Sigmoid colon (tissue), 7 donors: Measurements from ENCODE around the gene MYO9A. TPM values are rescaled to one million over a fixed set of nuclear protein-coding genes. Genes with fewer than 3 reads are reported as not detected.
"Not testable (repeated sequence)": the region's sequence is repeated elsewhere in the genome, so short reads cannot be mapped to it uniquely, and the experiment has no call there.

Experiments
- DNase-seq: peaks from one replicate; pipeline ENCODE4 v3.0.0-alpha.2; 2019
- H3K27ac ChIP-seq, 4 donors: fragments of 200-600 bp; sonication (generic); one replicate each; pipeline ENCODE4 v1.5.1; 2016 to 2019; ENCODE audit warnings: mild to moderate bottlenecking in 1 of 4
- H3K27me3 ChIP-seq, 3 donors: fragments of 200-600 bp; sonication (generic); one replicate each; pipeline ENCODE4 v1.5.1; 2019; ENCODE audit warnings: mild to moderate bottlenecking in 1 of 3
- H3K36me3 ChIP-seq, 4 donors: fragments of 200-600 bp; sonication (generic); one replicate each; pipeline ENCODE4 v1.5.1; 2016 to 2019
- H3K4me1 ChIP-seq, 4 donors: fragments of 200-600 bp; sonication (generic); one replicate each; pipeline ENCODE4 v1.5.1; 2017 to 2019
- H3K4me3 ChIP-seq, 4 donors: fragments of 200-600 bp; sonication (generic); one replicate each; pipeline ENCODE4 v1.5.1; 2017 to 2019; ENCODE audit warnings: mild to moderate bottlenecking in 2 of 4, moderate library complexity in 1 of 4
- H3K9me3 ChIP-seq, 4 donors: fragments of 200-600 bp in 3 of 4; sonication (generic) in 3 of 4; one replicate each; pipeline versions ENCODE4 v1.5.1 to v1.6.1; 2013 to 2019
- CTCF ChIP-seq, 4 experiments: fragments of 450-650 bp in 3 of 4; fragments of 200-600 bp in 1 of 4; IDR thresholded peaks; one replicate each; pipeline ENCODE4 v1.5.1; 2016 to 2019; ENCODE audit warnings: antibody characterized with exemption in 4 of 4, mild to moderate bottlenecking in 3 of 4, moderate library complexity in 2 of 4
- EP300 ChIP-seq, 4 donors: sonication (generic); formaldehyde crosslinking; IDR thresholded peaks; one replicate each; pipeline ENCODE4 v1.6.1; 2017; ENCODE audit warnings: antibody characterized with exemption in 4 of 4
- POLR2A ChIP-seq, 2 donors: fragments of 450-650 bp; IDR thresholded peaks; one replicate each; pipeline ENCODE4 v1.6.1; 2016; ENCODE audit warnings: antibody characterized with exemption in 2 of 2, mild to moderate bottlenecking in 2 of 2, moderate library complexity in 2 of 2
- POLR2AphosphoS5 ChIP-seq, 4 donors: sonication (generic); formaldehyde crosslinking; IDR thresholded peaks; one replicate each; pipeline ENCODE4 v1.6.1; 2017; ENCODE audit warnings: antibody characterized with exemption in 4 of 4
- WGBS, 2 donors: extraction: QIAGEN DNeasy Blood & Tissue Kit; methylation state at CpG; one replicate each; pipeline ENCODE4 v1.1.7; 2013; 5-methylcytosine and 5-hydroxymethylcytosine counted together
- intact Hi-C: fragments of 100-400 bp; cut with DNase I; formaldehyde crosslinking; loops from one replicate; pipeline ENCODE4 v1.15.1; 2023
- polyA plus RNA-seq, 3 donors: library from polyadenylated mRNA; stranded (reverse); fragments of 200-250 nt; gene quantifications; one replicate each; pipeline ENCODE4 v1.2.3, GENCODE V29; 2013
- total RNA-seq, 4 donors: library from RNA; depleted of rRNA; stranded (reverse); fragments of >200 nt; gene quantifications; one replicate each; pipeline ENCODE4 v1.1.0, GENCODE V29; 2016
- donor health status: healthy with polysubstance abuse.
- donor health status: Bipolar disorder and iron deficiency.
- donor health status: healthy.

MYO9A gene
- total and polyA plus RNA-seq, 7 donors: 3.0 to 80.0 (median 55.8) TPM

GRCh38 chr15:71874245-71874644 lies 243.7 kb downstream of the MYO9A start:
- DNase-seq: no peak
- Histone ChIP-seq H3K27me3 (no peaks in the 10 kb centered on the region), H3K27ac (no peak overlapping the region), H3K36me3 (peaks cover 0 to 48% (median 3%) of the 10 kb centered on the region in 4 donors), H3K4me1 (no peaks in the 10 kb centered on the region), H3K4me3 (no peak overlapping the region), H3K9me3 (no peaks in the 10 kb centered on the region)
- no peak for TF ChIP-seq CTCF (IDR thresholded peaks at IDR 0.05)
- TF ChIP-seq POLR2A (IDR thresholded peaks at IDR 0.05): no peak
- no peak for TF ChIP-seq EP300 (IDR thresholded peaks at IDR 0.05)
- no peak for TF ChIP-seq POLR2AphosphoS5 (IDR thresholded peaks at IDR 0.05)
- intact Hi-C loops: no loop called here
- 91% methylated on average over 3 of the region's 3 CpGs for WGBS, 2 donors

- H3K27me3 ChIP-seq, H3K4me3 ChIP-seq, H3K4me1 ChIP-seq, DNase-seq, H3K27ac ChIP-seq, intact Hi-C loops, H3K9me3 ChIP-seq: not testable (repeated sequence)
- peaks cover 0 to 68% (median 9%) of the 10 kb centered on the region in 4 donors for H3K36me3 ChIP-seq
- WGBS, 2 donors: 94% methylated on average over 4 of the region's 4 CpGs
These were observed 259.7 kb downstream of the MYO9A start for GRCh38 chr15:71858232-71858631.

- H3K27me3 ChIP-seq: no peaks in the 10 kb centered on the region
- H3K4me1 ChIP-seq: no peaks in the 10 kb centered on the region
- 93 to 95% methylated on average over 1 of the region's 1 CpG for WGBS, 2 donors
- H3K27ac ChIP-seq: no peak overlapping the region
- H3K4me3 ChIP-seq: no peak overlapping the region
- DNase-seq: no peak
- no peak for TF ChIP-seq POLR2A (IDR thresholded peaks at IDR 0.05)
- TF ChIP-seq EP300 (IDR thresholded peaks at IDR 0.05): no peak
- no peak for TF ChIP-seq CTCF (IDR thresholded peaks at IDR 0.05)
- no peak for TF ChIP-seq POLR2AphosphoS5 (IDR thresholded peaks at IDR 0.05)
- peaks cover 4 to 80% (median 22%) of the 10 kb centered on the region in 4 donors for H3K36me3 ChIP-seq
- intact Hi-C loops: no loop called here
- H3K9me3 ChIP-seq: no peaks in the 10 kb centered on the region
These were observed 264.4 kb downstream of the MYO9A start for GRCh38 chr15:71853543-71853942.

- TF ChIP-seq EP300 (IDR thresholded peaks at IDR 0.05) (no peak), POLR2AphosphoS5 (IDR thresholded peaks at IDR 0.05) (no peak)
- intact Hi-C loops: no loop called here
- H3K4me1 ChIP-seq: no peaks in the 10 kb centered on the region
- no peak for DNase-seq
- H3K4me3 ChIP-seq: no peak overlapping the region
- peaks cover 9 to 96% (median 22%) of the 10 kb centered on the region in 4 donors for H3K36me3 ChIP-seq
- no peak overlapping the region for H3K27ac ChIP-seq
- H3K27me3 ChIP-seq: no peaks in the 10 kb centered on the region
- WGBS, 2 donors: 94 to 96% methylated on average over 2 of the region's 2 CpGs
- H3K9me3 ChIP-seq: no peaks in the 10 kb centered on the region
These were observed 273.0 kb downstream of the MYO9A start for GRCh38 chr15:71844916-71845315.

- 93 to 98% methylated on average over 3 of the region's 3 CpGs for WGBS, 2 donors
- Histone ChIP-seq H3K27me3 (no peaks in the 10 kb centered on the region), H3K4me3 (no peak overlapping the region), H3K4me1 (no peaks in the 10 kb centered on the region), H3K36me3 (peaks cover 5 to 70% (median 6%) of the 10 kb centered on the region in 4 donors), H3K27ac (no peak overlapping the region), H3K9me3 (no peaks in the 10 kb centered on the region)
- TF ChIP-seq CTCF (IDR thresholded peaks at IDR 0.05): no peak
- TF ChIP-seq POLR2AphosphoS5 (IDR thresholded peaks at IDR 0.05): no peak
- TF ChIP-seq EP300 (IDR thresholded peaks at IDR 0.05): no peak
- no peak for TF ChIP-seq POLR2A (IDR thresholded peaks at IDR 0.05)
- no peak for DNase-seq
- intact Hi-C loops: no loop called here
These were observed 276.4 kb downstream of the MYO9A start for GRCh38 chr15:71841563-71841962.

GRCh38 chr15:71830981-71831380 lies 287.0 kb downstream of the MYO9A start:
- intact Hi-C loops: no loop called here
- 93 to 94% methylated on average over 2 of the region's 2 CpGs for WGBS, 2 donors
- no peak for TF ChIP-seq CTCF (IDR thresholded peaks at IDR 0.05)
- TF ChIP-seq POLR2AphosphoS5 (IDR thresholded peaks at IDR 0.05): no peak
- no peak for TF ChIP-seq EP300 (IDR thresholded peaks at IDR 0.05)
- TF ChIP-seq POLR2A (IDR thresholded peaks at IDR 0.05): no peak
- peaks cover 8 to 53% (median 30%) of the 10 kb centered on the region in 4 donors for H3K36me3 ChIP-seq
- no peaks in the 10 kb centered on the region for H3K27me3 ChIP-seq
- H3K9me3 ChIP-seq: no peaks in the 10 kb centered on the region
- peaks cover 0 to 5% (median 0%) of the 10 kb centered on the region in 4 donors for H3K4me1 ChIP-seq
- H3K4me3 ChIP-seq: no peak overlapping the region
- no peak overlapping the region for H3K27ac ChIP-seq
- DNase-seq: no peak
